ENCODE data around the gene MPPED1.

Gene MPPED1

GRCh38 chr22:43550024-43550620, 138.3 kb downstream of the MPPED1 start:
- DNase-seq = no peak

GRCh38 chr22:43550672-43551071, 138.9 kb downstream of the MPPED1 start:
- DNase-seq = no peak

GRCh38 chr22:43553451-43554258, 141.8 kb downstream of the MPPED1 start:
- DNase-seq = no peak

GRCh38 chr22:43554259-43554636, 142.4 kb downstream of the MPPED1 start:
- no peak for DNase-seq

- DNase-seq = no peak
Observed at GRCh38 chr22:43554694-43555365, 143.0 kb downstream of the MPPED1 start.

GRCh38 chr22:43555561-43556515, 144.0 kb downstream of the MPPED1 start:
- DNase-seq = no peak

Measured in NCI-H345 (cell line).